Panc1 (cell line): ENCODE measurements around the gene RADIL. TPM values are rescaled to one million over a fixed set of nuclear protein-coding genes. Genes with fewer than 3 reads are reported as not detected.

Source experiments
- ATAC-seq: fragments of 200-7000 bp; cut with Tn5 transposase; 2 replicates; pipeline ENCODE4 v1.9.1; 2020; ENCODE audit warnings: mild to moderate bottlenecking, moderate library complexity
- BruUV-seq: library from RNA; stranded (reverse); fragments of 400-500 nt; replicated peaks from 2 replicates; lab custom pipeline; 2021; lab: Mats Ljungman, UMichigan
- CTCF ChIA-PET: fragments of 300-600 bp; sonication (Branson Sonifier 250); formaldehyde crosslinking; loops from one replicate; lab custom pipeline; 2022; ENCODE audit warnings: antibody characterized with exemption; lab: Charles Lee
- POLR2A ChIA-PET: fragments of 300-600 bp; sonication (Branson Sonifier 250); formaldehyde crosslinking; loops from one replicate; lab custom pipeline; 2022; ENCODE audit warnings: antibody characterized with exemption; lab: Charles Lee
- DNase-seq: peaks from one replicate; pipeline ENCODE4 v3.0.0-alpha.2; 2010; ENCODE audit warnings: low read depth, low spot score
- H3K27ac ChIP-seq: 2 replicates; pipeline ENCODE4 v1.5.1; 2011; ENCODE audit warnings: mild to moderate bottlenecking, low read length, inconsistent platforms
- H3K27me3 ChIP-seq: fragments of 200-500 bp; sonication (Bioruptor generic); 2 replicates; pipeline ENCODE4 v1.6.0; 2014; ENCODE audit warnings: low read length, inconsistent platforms; ENCODE audit not compliant: control insufficient read depth, insufficient read depth
- H3K36me3 ChIP-seq: fragments of 200-500 bp; sonication (Bioruptor generic); 2 replicates; pipeline ENCODE4 v1.5.1; 2014; ENCODE audit warnings: inconsistent platforms, mild to moderate bottlenecking, low read length, moderate library complexity; ENCODE audit not compliant: control insufficient read depth, insufficient read depth
- H3K4me1 ChIP-seq: 2 replicates; pipeline ENCODE4 v1.5.1; 2011; ENCODE audit warnings: inconsistent platforms, mild to moderate bottlenecking, low read length, moderate library complexity; ENCODE audit not compliant: control insufficient read depth, insufficient read depth
- H3K4me3 ChIP-seq, 2 experiments: 2 replicates each; pipeline ENCODE4 v1.5.1; 2011 to 2012; ENCODE audit warnings: low read depth in 2 of 2, low read length in 2 of 2, mild to moderate bottlenecking in 2 of 2, inconsistent platforms in 1 of 2, moderate library complexity in 1 of 2
- H3K9me3 ChIP-seq: fragments of 200-500 bp; sonication (Bioruptor generic); 2 replicates; pipeline ENCODE4 v1.5.1; 2014; ENCODE audit warnings: low read depth, mild to moderate bottlenecking, inconsistent platforms, low read length, moderate library complexity; ENCODE audit not compliant: control insufficient read depth, insufficient read depth
- POLR2AphosphoS5 ChIP-seq: IDR thresholded peaks from 2 replicates; pipeline ENCODE4 v1.6.1; 2012; ENCODE audit warnings: mild to moderate bottlenecking, low read depth, low read length, moderate library complexity
- SIN3A ChIP-seq: IDR thresholded peaks from 2 replicates; pipeline ENCODE4 v1.6.1; 2012; ENCODE audit warnings: low read depth, mild to moderate bottlenecking, low read length, moderate library complexity, borderline replicate concordance; ENCODE audit not compliant: insufficient read depth
- TCF7L2 ChIP-seq: IDR thresholded peaks from 2 replicates; pipeline ENCODE4 v1.6.1; 2011; ENCODE audit warnings: mild to moderate bottlenecking, low read depth, low read length, inconsistent platforms
- in situ Hi-C: cut with HindIII; loops from 2 replicates; pipeline ENCODE4 v1.10.0; 2016; ENCODE audit warnings: low sequenced_read_pairs, low pct_unique_long_range_greater_than_20kb
- intact Hi-C: fragments of 100-400 bp; cut with micrococcal nuclease; formaldehyde crosslinking; loops from one replicate; pipeline ENCODE4 v1.10.0; 2022; ENCODE audit not compliant: unreplicated experiment
- total RNA-seq: library from RNA; stranded (reverse); gene quantifications from one replicate; pipeline ENCODE4 v1.2.1, GENCODE V29; 2021; ENCODE audit not compliant: unreplicated experiment
- TF ChIP-seq, protein P1 (sequence below), 2 experiments: IDR thresholded peaks; 2 replicates each; pipeline ENCODE4 v1.6.1; 2011 to 2012; ENCODE audit warnings: low read depth in 2 of 2, control low read depth in 1 of 2, low read length in 1 of 2, mild to moderate bottlenecking in 1 of 2, moderate library complexity in 1 of 2; ENCODE audit not compliant: insufficient read depth in 1 of 2
- TF ChIP-seq, protein P2 (sequence below): fragments of 450-650 bp; IDR thresholded peaks from 2 replicates; pipeline ENCODE4 v1.5.1; 2017; ENCODE audit warnings: mild to moderate bottlenecking

The RADIL gene
- total RNA-seq, 1 experiment from 2014 or later, result 1.3 TPM

DNA sequence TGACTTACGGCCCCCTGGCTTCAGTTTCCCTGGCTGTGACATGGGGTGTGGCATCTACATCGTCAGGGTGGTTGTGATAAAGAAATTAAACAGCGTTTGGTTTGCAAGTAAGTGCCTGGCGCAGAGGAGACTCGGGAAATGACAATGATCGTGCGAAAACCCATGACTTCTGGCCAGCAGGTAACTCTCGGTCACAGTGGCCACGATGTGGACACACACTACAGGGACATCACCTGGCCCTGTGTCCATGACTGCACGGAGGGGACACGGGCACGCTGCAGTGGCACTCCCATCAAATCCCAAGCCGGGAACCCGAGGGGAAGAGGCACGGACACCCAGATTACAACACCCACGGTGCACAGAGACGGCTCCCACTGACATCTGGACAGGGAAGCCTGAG, 50.3 kb downstream of the RADIL start:
- Histone ChIP-seq H3K9me3 (no peaks in the 10 kb centered on the region), H3K27me3 (no peaks in the 10 kb centered on the region), H3K36me3 (no peaks in the 10 kb centered on the region), H3K4me3 (no peak overlapping the region), H3K27ac (no peak overlapping the region), H3K4me1 (no peaks in the 10 kb centered on the region)
- CTCF ChIA-PET, result interaction anchor here (0.6 kb wide), 1 partner anchor 43 kb away, joined by 3 read pairs; no protein-coding TSS in a partner anchor
- POLR2A ChIA-PET, result no interaction called here
- TF ChIP-seq, protein P1, sequence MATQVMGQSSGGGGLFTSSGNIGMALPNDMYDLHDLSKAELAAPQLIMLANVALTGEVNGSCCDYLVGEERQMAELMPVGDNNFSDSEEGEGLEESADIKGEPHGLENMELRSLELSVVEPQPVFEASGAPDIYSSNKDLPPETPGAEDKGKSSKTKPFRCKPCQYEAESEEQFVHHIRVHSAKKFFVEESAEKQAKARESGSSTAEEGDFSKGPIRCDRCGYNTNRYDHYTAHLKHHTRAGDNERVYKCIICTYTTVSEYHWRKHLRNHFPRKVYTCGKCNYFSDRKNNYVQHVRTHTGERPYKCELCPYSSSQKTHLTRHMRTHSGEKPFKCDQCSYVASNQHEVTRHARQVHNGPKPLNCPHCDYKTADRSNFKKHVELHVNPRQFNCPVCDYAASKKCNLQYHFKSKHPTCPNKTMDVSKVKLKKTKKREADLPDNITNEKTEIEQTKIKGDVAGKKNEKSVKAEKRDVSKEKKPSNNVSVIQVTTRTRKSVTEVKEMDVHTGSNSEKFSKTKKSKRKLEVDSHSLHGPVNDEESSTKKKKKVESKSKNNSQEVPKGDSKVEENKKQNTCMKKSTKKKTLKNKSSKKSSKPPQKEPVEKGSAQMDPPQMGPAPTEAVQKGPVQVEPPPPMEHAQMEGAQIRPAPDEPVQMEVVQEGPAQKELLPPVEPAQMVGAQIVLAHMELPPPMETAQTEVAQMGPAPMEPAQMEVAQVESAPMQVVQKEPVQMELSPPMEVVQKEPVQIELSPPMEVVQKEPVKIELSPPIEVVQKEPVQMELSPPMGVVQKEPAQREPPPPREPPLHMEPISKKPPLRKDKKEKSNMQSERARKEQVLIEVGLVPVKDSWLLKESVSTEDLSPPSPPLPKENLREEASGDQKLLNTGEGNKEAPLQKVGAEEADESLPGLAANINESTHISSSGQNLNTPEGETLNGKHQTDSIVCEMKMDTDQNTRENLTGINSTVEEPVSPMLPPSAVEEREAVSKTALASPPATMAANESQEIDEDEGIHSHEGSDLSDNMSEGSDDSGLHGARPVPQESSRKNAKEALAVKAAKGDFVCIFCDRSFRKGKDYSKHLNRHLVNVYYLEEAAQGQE (IDR thresholded peaks at IDR 0.05; ENCODE audit: insufficient read depth in 1 of 2, low read depth in 2 of 2, low read length in 1 of 2), result no peak
- no peak for TF ChIP-seq SIN3A
- TF ChIP-seq, protein P2, sequence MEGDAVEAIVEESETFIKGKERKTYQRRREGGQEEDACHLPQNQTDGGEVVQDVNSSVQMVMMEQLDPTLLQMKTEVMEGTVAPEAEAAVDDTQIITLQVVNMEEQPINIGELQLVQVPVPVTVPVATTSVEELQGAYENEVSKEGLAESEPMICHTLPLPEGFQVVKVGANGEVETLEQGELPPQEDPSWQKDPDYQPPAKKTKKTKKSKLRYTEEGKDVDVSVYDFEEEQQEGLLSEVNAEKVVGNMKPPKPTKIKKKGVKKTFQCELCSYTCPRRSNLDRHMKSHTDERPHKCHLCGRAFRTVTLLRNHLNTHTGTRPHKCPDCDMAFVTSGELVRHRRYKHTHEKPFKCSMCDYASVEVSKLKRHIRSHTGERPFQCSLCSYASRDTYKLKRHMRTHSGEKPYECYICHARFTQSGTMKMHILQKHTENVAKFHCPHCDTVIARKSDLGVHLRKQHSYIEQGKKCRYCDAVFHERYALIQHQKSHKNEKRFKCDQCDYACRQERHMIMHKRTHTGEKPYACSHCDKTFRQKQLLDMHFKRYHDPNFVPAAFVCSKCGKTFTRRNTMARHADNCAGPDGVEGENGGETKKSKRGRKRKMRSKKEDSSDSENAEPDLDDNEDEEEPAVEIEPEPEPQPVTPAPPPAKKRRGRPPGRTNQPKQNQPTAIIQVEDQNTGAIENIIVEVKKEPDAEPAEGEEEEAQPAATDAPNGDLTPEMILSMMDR, result no peak
- TF ChIP-seq POLR2AphosphoS5, result no peak
- DNase-seq, result no peak
- in situ Hi-C loops, result no loop called here
- intact Hi-C loops, result loop anchor here (5.0 kb wide), 1 partner anchor 139 kb away; no protein-coding TSS in a partner anchor
- ATAC-seq, result no peak
- no TSS peak for BruUV-seq

DNA sequence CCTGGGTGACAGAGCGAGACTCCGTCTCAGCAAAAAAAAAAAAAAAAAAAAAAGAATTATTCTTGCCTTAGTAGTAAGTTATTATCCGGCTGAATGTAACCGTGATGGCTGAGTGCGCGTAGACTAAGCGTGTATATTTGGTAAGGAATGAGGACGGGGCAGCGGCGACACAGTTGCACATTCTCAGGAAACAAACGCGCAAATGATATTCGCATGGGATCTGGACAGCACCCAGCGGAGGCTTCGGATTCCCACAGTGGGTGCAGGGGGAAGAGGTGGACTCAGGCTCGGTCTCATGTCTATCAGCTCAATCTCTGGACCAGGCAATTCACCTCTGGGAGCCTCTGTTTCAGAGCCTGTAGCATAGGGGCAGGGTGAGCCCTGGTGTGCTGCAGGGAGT, 50.8 kb downstream of the RADIL start:
- CTCF ChIA-PET, result interaction anchor here (0.6 to 0.7 kb wide), 2 partner anchors 8 to 42 kb away, joined by 3 to 8 read pairs; no protein-coding TSS in a partner anchor
- in situ Hi-C loops, result no loop called here
- no peak for ATAC-seq

More for the DNA sequence above, 50.8 kb downstream of the RADIL start:
- Histone ChIP-seq H3K27ac (no peak overlapping the region), H3K9me3 (no peaks in the 10 kb centered on the region), H3K4me1 (no peaks in the 10 kb centered on the region), H3K4me3 (no peak overlapping the region), H3K27me3 (no peaks in the 10 kb centered on the region), H3K36me3 (no peaks in the 10 kb centered on the region)
- intact Hi-C loops, result loop anchor here (5.0 kb wide), 1 partner anchor 140 kb away; no protein-coding TSS in a partner anchor
- BruUV-seq, result no TSS peak
- POLR2A ChIA-PET, result no interaction called here
- TF ChIP-seq SIN3A, result no peak
- TF ChIP-seq POLR2AphosphoS5, result no peak
- TF ChIP-seq TCF7L2, result no peak
- TF ChIP-seq, protein P2, result no peak
- TF ChIP-seq, protein P1 (IDR thresholded peaks at IDR 0.05; ENCODE audit: insufficient read depth in 1 of 2, low read depth in 2 of 2, low read length in 1 of 2), result no peak
- no peak for DNase-seq
